Stimulated activated effector memory CD8-positive, alpha-beta T cell treated with anti-CD3 and anti-CD28 coated beads, Interleukin-12 subunit alpha, Interleukin-12 subunit beta, amount 100 ng/mL, for 72 hours (primary cell): ENCODE data around the gene GRK5.

Source experiments
- ATAC-seq: fragments of 150-1000 bp; cut with Tn5 transposase; 2 replicates; pipeline ENCODE4 v1.10.0; 2021
- DNase-seq, 2 donors: peaks; one replicate each; pipeline ENCODE4 v3.0.0; 2021 to 2022; ENCODE audit warnings: low spot score in 2 of 2
- H3K27ac Mint-ChIP-seq: one replicate; pipeline ENCODE4 v1.8.0; 2022; ENCODE audit warnings: mild to moderate bottlenecking, mixed read lengths
- H3K36me3 Mint-ChIP-seq: one replicate; pipeline ENCODE4 v1.8.0; 2022; ENCODE audit warnings: mild to moderate bottlenecking, mixed read lengths
- H3K4me1 Mint-ChIP-seq: one replicate; pipeline ENCODE4 v1.8.0; 2022; ENCODE audit warnings: mixed read lengths
- H3K4me3 Mint-ChIP-seq: one replicate; pipeline ENCODE4 v1.8.0; 2022; ENCODE audit warnings: mild to moderate bottlenecking, mixed read lengths
- H3K9me3 Mint-ChIP-seq: one replicate; pipeline ENCODE4 v1.8.0; 2022; ENCODE audit warnings: mixed read lengths

The GRK5 gene

GRCh38 chr10:119494236-119495020 lies 287.1 kb downstream of the GRK5 start:
- H3K4me1 Mint-ChIP-seq: peaks cover 53% of the 10 kb centered on the region

GRCh38 chr10:119495021-119495505 lies 287.7 kb downstream of the GRK5 start:
- Mint-ChIP-seq H3K27ac (no peak overlapping the region), H3K4me3 (no peak overlapping the region), H3K36me3 (peaks cover 18% of the 10 kb centered on the region), H3K4me1 (peaks cover 55% of the 10 kb centered on the region), H3K9me3 (no peaks in the 10 kb centered on the region)
- ATAC-seq (no peak), DNase-seq (no peak)

More at GRCh38 chr10:119494236-119495020, 287.1 kb downstream of the GRK5 start:
- Mint-ChIP-seq H3K27ac (peak overlapping the region; percentile 90), H3K9me3 (no peaks in the 10 kb centered on the region), H3K4me3 (no peak overlapping the region), H3K36me3 (peaks cover 14% of the 10 kb centered on the region)
- no peak for ATAC-seq
- DNase-seq: no peak

GRCh38 chr10:119495545-119495944 lies 288.2 kb downstream of the GRK5 start:
- H3K27ac Mint-ChIP-seq: no peak overlapping the region
- H3K9me3 Mint-ChIP-seq: no peaks in the 10 kb centered on the region
- H3K36me3 Mint-ChIP-seq: peaks cover 18% of the 10 kb centered on the region
- ATAC-seq (no peak), DNase-seq (no peak)
- no peak overlapping the region for H3K4me3 Mint-ChIP-seq
- peaks cover 55% of the 10 kb centered on the region for H3K4me1 Mint-ChIP-seq

- no peak for DNase-seq
- Mint-ChIP-seq H3K36me3 (peaks cover 18% of the 10 kb centered on the region), H3K9me3 (no peaks in the 10 kb centered on the region), H3K27ac (peak overlapping the region; percentile 29), H3K4me1 (peaks cover 55% of the 10 kb centered on the region), H3K4me3 (no peak overlapping the region)
- ATAC-seq: peak; percentile 88
Observed at GRCh38 chr10:119496273-119496672, 288.9 kb downstream of the GRK5 start.

- Mint-ChIP-seq H3K9me3 (no peaks in the 10 kb centered on the region), H3K36me3 (peaks cover 23% of the 10 kb centered on the region), H3K27ac (no peak overlapping the region), H3K4me3 (no peak overlapping the region), H3K4me1 (peaks cover 62% of the 10 kb centered on the region)
- ATAC-seq: no peak
- no peak for DNase-seq
Observed at GRCh38 chr10:119497243-119497642, 289.9 kb downstream of the GRK5 start.

- ATAC-seq (no peak), DNase-seq (no peak)
- Mint-ChIP-seq H3K4me3 (no peak overlapping the region), H3K36me3 (peaks cover 23% of the 10 kb centered on the region), H3K9me3 (no peaks in the 10 kb centered on the region), H3K27ac (peak overlapping the region; percentile 68), H3K4me1 (peaks cover 67% of the 10 kb centered on the region)
Observed at GRCh38 chr10:119498889-119499676, 291.7 kb downstream of the GRK5 start.

GRCh38 chr10:119499677-119500002 lies 292.3 kb downstream of the GRK5 start:
- Mint-ChIP-seq H3K4me1 (peaks cover 61% of the 10 kb centered on the region), H3K4me3 (no peak overlapping the region), H3K36me3 (peaks cover 23% of the 10 kb centered on the region), H3K9me3 (no peaks in the 10 kb centered on the region), H3K27ac (peak overlapping the region; percentile 68)
- DNase-seq (no peak), ATAC-seq (no peak)

GRCh38 chr10:119500123-119500795 lies 292.9 kb downstream of the GRK5 start:
- H3K27ac Mint-ChIP-seq: no peak overlapping the region
- H3K4me3 Mint-ChIP-seq: no peak overlapping the region
- H3K36me3 Mint-ChIP-seq: peaks cover 26% of the 10 kb centered on the region
- DNase-seq: no peak
- peaks cover 60% of the 10 kb centered on the region for H3K4me1 Mint-ChIP-seq
- ATAC-seq: no peak
- no peaks in the 10 kb centered on the region for H3K9me3 Mint-ChIP-seq

- Mint-ChIP-seq H3K36me3 (peaks cover 26% of the 10 kb centered on the region), H3K9me3 (no peaks in the 10 kb centered on the region), H3K27ac (no peak overlapping the region), H3K4me1 (peaks cover 57% of the 10 kb centered on the region), H3K4me3 (no peak overlapping the region)
- DNase-seq (no peak), ATAC-seq (no peak)
Observed at GRCh38 chr10:119500821-119501220, 293.4 kb downstream of the GRK5 start.

- ATAC-seq (peak; percentile 42), DNase-seq (no peak)
- Mint-ChIP-seq H3K4me1 (peaks cover 49% of the 10 kb centered on the region), H3K27ac (peak overlapping the region; percentile 95), H3K4me3 (peak overlapping the region; percentile 64), H3K36me3 (peaks cover 33% of the 10 kb centered on the region), H3K9me3 (no peaks in the 10 kb centered on the region)
Observed at GRCh38 chr10:119501690-119502089, 294.3 kb downstream of the GRK5 start.

- H3K4me1 Mint-ChIP-seq: peaks cover 49% of the 10 kb centered on the region
- H3K36me3 Mint-ChIP-seq: peaks cover 38% of the 10 kb centered on the region
- no peaks in the 10 kb centered on the region for H3K9me3 Mint-ChIP-seq
- peak overlapping the region; percentile 95 for H3K27ac Mint-ChIP-seq
- peak; percentile 91 for ATAC-seq
- DNase-seq: peak; percentile 20 to 75
- peak overlapping the region; percentile 64 for H3K4me3 Mint-ChIP-seq
Observed at GRCh38 chr10:119502209-119502608, 294.8 kb downstream of the GRK5 start.

GRCh38 chr10:119502618-119503155 lies 295.3 kb downstream of the GRK5 start:
- peaks cover 44% of the 10 kb centered on the region for H3K4me1 Mint-ChIP-seq
- DNase-seq (no peak), ATAC-seq (peak; percentile 2)
- H3K4me3 Mint-ChIP-seq: peak overlapping the region; percentile 64
- H3K36me3 Mint-ChIP-seq: peaks cover 40% of the 10 kb centered on the region
- H3K27ac Mint-ChIP-seq: peak overlapping the region; percentile 95
- H3K9me3 Mint-ChIP-seq: no peaks in the 10 kb centered on the region

GRCh38 chr10:119503821-119504220 lies 296.4 kb downstream of the GRK5 start:
- Mint-ChIP-seq H3K27ac (peak overlapping the region; percentile 54), H3K4me1 (peaks cover 43% of the 10 kb centered on the region), H3K36me3 (peaks cover 38% of the 10 kb centered on the region), H3K9me3 (no peaks in the 10 kb centered on the region), H3K4me3 (no peak overlapping the region)
- no peak for DNase-seq
- ATAC-seq: no peak

GRCh38 chr10:119504651-119505050 lies 297.3 kb downstream of the GRK5 start:
- H3K36me3 Mint-ChIP-seq: peaks cover 35% of the 10 kb centered on the region
- DNase-seq (no peak), ATAC-seq (no peak)
- H3K4me1 Mint-ChIP-seq: peaks cover 34% of the 10 kb centered on the region
- peak overlapping the region; percentile 69 for H3K27ac Mint-ChIP-seq
- H3K9me3 Mint-ChIP-seq: no peaks in the 10 kb centered on the region
- H3K4me3 Mint-ChIP-seq: no peak overlapping the region

- Mint-ChIP-seq H3K36me3 (peaks cover 34% of the 10 kb centered on the region), H3K27ac (peak overlapping the region; percentile 69), H3K4me3 (no peak overlapping the region), H3K4me1 (peaks cover 37% of the 10 kb centered on the region), H3K9me3 (no peaks in the 10 kb centered on the region)
- ATAC-seq (no peak), DNase-seq (no peak)
Observed at GRCh38 chr10:119505131-119505551, 297.8 kb downstream of the GRK5 start.
